KOPT-K1 (cell line): ENCODE measurements around the gene TRPC4.
"Not testable (repeated sequence)": the region's sequence is repeated elsewhere in the genome, so short reads cannot be mapped to it uniquely, and the experiment has no call there.

Experiments
- H3K27ac ChIP-seq: fragments of 200-600 bp; sonication (generic); 2 replicates; pipeline ENCODE4 v1.5.1; 2016; ENCODE audit warnings: antibody characterized with exemption, mild to moderate bottlenecking, low read depth, low read length; ENCODE audit not compliant: poor library complexity, severe bottlenecking
- H3K36me3 ChIP-seq: fragments of 200-600 bp; sonication (generic); 2 replicates; pipeline ENCODE4 v1.5.1; 2017; ENCODE audit warnings: antibody characterized with exemption, mild to moderate bottlenecking, low read length, moderate library complexity; ENCODE audit not compliant: insufficient read depth
- H3K9me3 ChIP-seq: fragments of 200-600 bp; sonication (generic); 2 replicates; pipeline ENCODE4 v1.5.1; 2017; ENCODE audit warnings: antibody characterized with exemption, low read length, mild to moderate bottlenecking; ENCODE audit not compliant: insufficient read depth, poor library complexity, severe bottlenecking

Gene TRPC4

GRCh38 chr13:37597477-37598025 is 272.0 kb downstream of the TRPC4 start:
- no peaks in the 10 kb centered on the region for H3K9me3 ChIP-seq
- H3K27ac ChIP-seq = no peak overlapping the region
- H3K36me3 ChIP-seq = no peaks in the 10 kb centered on the region

- Histone ChIP-seq H3K9me3 (no peaks in the 10 kb centered on the region), H3K27ac (no peak overlapping the region)
Measured at GRCh38 chr13:37596805-37597204, 272.8 kb downstream of the TRPC4 start.

GRCh38 chr13:37595162-37595561 is 274.4 kb downstream of the TRPC4 start:
- Histone ChIP-seq H3K27ac (no peak overlapping the region), H3K9me3 (no peaks in the 10 kb centered on the region), H3K36me3 (no peaks in the 10 kb centered on the region)

More at GRCh38 chr13:37596805-37597204, 272.8 kb downstream of the TRPC4 start:
- H3K36me3 ChIP-seq = no peaks in the 10 kb centered on the region

GRCh38 chr13:37594550-37594949 is 275.0 kb downstream of the TRPC4 start:
- H3K27ac ChIP-seq = no peak overlapping the region
- no peaks in the 10 kb centered on the region for H3K36me3 ChIP-seq
- H3K9me3 ChIP-seq = no peaks in the 10 kb centered on the region

- H3K36me3 ChIP-seq, H3K9me3 ChIP-seq, H3K27ac ChIP-seq: not testable (repeated sequence)
Measured at GRCh38 chr13:37589381-37589780, 280.2 kb downstream of the TRPC4 start.

- H3K27ac ChIP-seq = no peak overlapping the region
- H3K36me3 ChIP-seq = no peaks in the 10 kb centered on the region
- H3K9me3 ChIP-seq = no peaks in the 10 kb centered on the region
Measured at GRCh38 chr13:37587236-37587635, 282.3 kb downstream of the TRPC4 start.
